Caco-2 (cell line): ENCODE data around the gene NEU2. TPM values are rescaled to one million over a fixed set of nuclear protein-coding genes. Genes with fewer than 3 reads are reported as not detected.

Experiments
- BruUV-seq: library from RNA; stranded (reverse); fragments of 400-500 nt; replicated peaks from 2 replicates; lab custom pipeline; 2021; lab: Mats Ljungman, UMichigan
- CTCF ChIA-PET: fragments of 300-600 bp; sonication (Branson Sonifier 250); formaldehyde crosslinking; loops from one replicate; lab custom pipeline; 2022; ENCODE audit warnings: antibody characterized with exemption; lab: Charles Lee
- POLR2A ChIA-PET: fragments of 300-600 bp; sonication (Branson Sonifier 250); formaldehyde crosslinking; loops from one replicate; lab custom pipeline; 2022; ENCODE audit warnings: antibody characterized with exemption; lab: Charles Lee
- DNase-seq, 2 experiments: peaks; one replicate each; pipeline versions ENCODE4 v3.0.0 to v3.0.0-alpha.2; 2020 to 2022
- H3K27me3 ChIP-seq: replicated peaks from 2 replicates; pipeline ENCODE4 v1.6.0; 2011; ENCODE audit warnings: low read length; ENCODE audit not compliant: control insufficient read depth, insufficient read depth
- H3K36me3 ChIP-seq: 2 replicates; pipeline ENCODE4 v1.5.1; 2011; ENCODE audit warnings: low read length; ENCODE audit not compliant: control insufficient read depth, insufficient read depth
- H3K4me1 ChIP-seq: fragments of 250-450 bp; sonication (Bioruptor Pico); 2 replicates; pipeline ENCODE4 v1.5.1; 2020; ENCODE audit warnings: mild to moderate bottlenecking
- H3K4me3 ChIP-seq: 2 replicates; pipeline ENCODE4 v1.5.1; 2011; ENCODE audit warnings: low read depth, mild to moderate bottlenecking, control low read depth, low read length
- H3K9me3 ChIP-seq: fragments of 250-450 bp; sonication (Bioruptor Pico); 2 replicates; pipeline ENCODE4 v1.5.1; 2020; ENCODE audit warnings: mild to moderate bottlenecking, moderate library complexity
- H3K27ac Mint-ChIP-seq: one replicate; pipeline ENCODE4 v1.8.0; 2022; ENCODE audit warnings: mixed read lengths; ENCODE audit not compliant: unreplicated experiment
- H3K27me3 Mint-ChIP-seq: one replicate; pipeline ENCODE4 v1.8.0; 2022; ENCODE audit warnings: mixed read lengths; ENCODE audit not compliant: insufficient read depth, unreplicated experiment
- H3K36me3 Mint-ChIP-seq: one replicate; pipeline ENCODE4 v1.8.0; 2022; ENCODE audit warnings: mild to moderate bottlenecking, mixed read lengths; ENCODE audit not compliant: insufficient read depth, unreplicated experiment
- H3K4me1 Mint-ChIP-seq: one replicate; pipeline ENCODE4 v1.8.0; 2022; ENCODE audit warnings: low read depth, mixed read lengths; ENCODE audit not compliant: unreplicated experiment
- H3K4me3 Mint-ChIP-seq: one replicate; pipeline ENCODE4 v1.8.0; 2022; ENCODE audit warnings: mild to moderate bottlenecking, moderate library complexity, mixed read lengths; ENCODE audit not compliant: unreplicated experiment
- H3K9me3 Mint-ChIP-seq: one replicate; pipeline ENCODE4 v1.8.0; 2022; ENCODE audit warnings: mixed read lengths; ENCODE audit not compliant: unreplicated experiment
- intact Hi-C: fragments of 100-400 bp; cut with micrococcal nuclease; formaldehyde crosslinking; loops from one replicate; pipeline ENCODE4 v1.10.0; 2022; ENCODE audit not compliant: unreplicated experiment
- total RNA-seq: library from RNA; stranded (reverse); gene quantifications from 2 replicates; pipeline ENCODE4 v1.2.3, GENCODE V29; 2022
- TF ChIP-seq, protein P1 (sequence below), 2 experiments: fragments of 200-600 bp in 1 of 2; IDR thresholded peaks; 1 replicate in 1 of 2; 2 replicates in 1 of 2; pipeline versions ENCODE4 v1.5.1 to v1.8.0; 2011 to 2022; ENCODE audit warnings: antibody characterized with exemption in 1 of 2, control low read depth in 1 of 2, inconsistent platforms in 1 of 2, low read depth in 1 of 2, low read length in 1 of 2, mild to moderate bottlenecking in 1 of 2, moderate library complexity in 1 of 2; ENCODE audit not compliant: insufficient read depth in 1 of 2, severe bottlenecking in 1 of 2, unreplicated experiment in 1 of 2

Gene NEU2
- total RNA-seq, 1 experiment from 2014 or later, result not detected

DNA sequence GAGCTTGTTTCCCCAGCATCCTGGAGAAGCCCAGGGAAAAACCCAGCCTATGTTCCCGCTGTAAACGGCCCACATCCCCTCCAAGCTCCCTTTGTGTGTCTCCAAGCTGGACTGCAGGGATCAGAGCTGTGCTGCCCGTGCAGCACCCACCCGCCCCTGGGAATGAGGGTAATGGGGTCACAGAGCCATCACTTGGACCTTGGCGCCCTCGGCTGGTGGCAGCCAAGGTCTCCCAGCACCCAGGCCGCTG, 27.0 kb downstream of the NEU2 start:
- no peaks in the 10 kb centered on the region for H3K9me3 ChIP-seq
- H3K27ac Mint-ChIP-seq, result no peak overlapping the region
- no peaks in the 10 kb centered on the region for H3K4me1 Mint-ChIP-seq
- BruUV-seq, result no TSS peak
- intact Hi-C loops, result no loop called here
- no peaks in the 10 kb centered on the region for H3K36me3 ChIP-seq
- no peaks in the 10 kb centered on the region for H3K9me3 Mint-ChIP-seq
- TF ChIP-seq, protein P1, sequence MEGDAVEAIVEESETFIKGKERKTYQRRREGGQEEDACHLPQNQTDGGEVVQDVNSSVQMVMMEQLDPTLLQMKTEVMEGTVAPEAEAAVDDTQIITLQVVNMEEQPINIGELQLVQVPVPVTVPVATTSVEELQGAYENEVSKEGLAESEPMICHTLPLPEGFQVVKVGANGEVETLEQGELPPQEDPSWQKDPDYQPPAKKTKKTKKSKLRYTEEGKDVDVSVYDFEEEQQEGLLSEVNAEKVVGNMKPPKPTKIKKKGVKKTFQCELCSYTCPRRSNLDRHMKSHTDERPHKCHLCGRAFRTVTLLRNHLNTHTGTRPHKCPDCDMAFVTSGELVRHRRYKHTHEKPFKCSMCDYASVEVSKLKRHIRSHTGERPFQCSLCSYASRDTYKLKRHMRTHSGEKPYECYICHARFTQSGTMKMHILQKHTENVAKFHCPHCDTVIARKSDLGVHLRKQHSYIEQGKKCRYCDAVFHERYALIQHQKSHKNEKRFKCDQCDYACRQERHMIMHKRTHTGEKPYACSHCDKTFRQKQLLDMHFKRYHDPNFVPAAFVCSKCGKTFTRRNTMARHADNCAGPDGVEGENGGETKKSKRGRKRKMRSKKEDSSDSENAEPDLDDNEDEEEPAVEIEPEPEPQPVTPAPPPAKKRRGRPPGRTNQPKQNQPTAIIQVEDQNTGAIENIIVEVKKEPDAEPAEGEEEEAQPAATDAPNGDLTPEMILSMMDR (IDR thresholded peaks at IDR 0.05; ENCODE audit: insufficient read depth in 1 of 2, low read depth in 1 of 2, low read length in 1 of 2, severe bottlenecking in 1 of 2, unreplicated experiment in 1 of 2), result no peak
- H3K4me1 ChIP-seq, result no peaks in the 10 kb centered on the region
- DNase-seq, result no peak
- ChIA-PET POLR2A (no interaction called here), CTCF (interaction anchor here (0.6 kb wide), 1 partner anchor 117 kb away, joined by 4 read pairs; no protein-coding TSS in a partner anchor)
- H3K27me3 ChIP-seq, result no peaks in the 10 kb centered on the region
- peaks cover 4% of the 10 kb centered on the region for H3K27me3 Mint-ChIP-seq
- H3K4me3 ChIP-seq, result no peak overlapping the region
- H3K4me3 Mint-ChIP-seq, result no peak overlapping the region
- H3K36me3 Mint-ChIP-seq, result no peaks in the 10 kb centered on the region

DNA sequence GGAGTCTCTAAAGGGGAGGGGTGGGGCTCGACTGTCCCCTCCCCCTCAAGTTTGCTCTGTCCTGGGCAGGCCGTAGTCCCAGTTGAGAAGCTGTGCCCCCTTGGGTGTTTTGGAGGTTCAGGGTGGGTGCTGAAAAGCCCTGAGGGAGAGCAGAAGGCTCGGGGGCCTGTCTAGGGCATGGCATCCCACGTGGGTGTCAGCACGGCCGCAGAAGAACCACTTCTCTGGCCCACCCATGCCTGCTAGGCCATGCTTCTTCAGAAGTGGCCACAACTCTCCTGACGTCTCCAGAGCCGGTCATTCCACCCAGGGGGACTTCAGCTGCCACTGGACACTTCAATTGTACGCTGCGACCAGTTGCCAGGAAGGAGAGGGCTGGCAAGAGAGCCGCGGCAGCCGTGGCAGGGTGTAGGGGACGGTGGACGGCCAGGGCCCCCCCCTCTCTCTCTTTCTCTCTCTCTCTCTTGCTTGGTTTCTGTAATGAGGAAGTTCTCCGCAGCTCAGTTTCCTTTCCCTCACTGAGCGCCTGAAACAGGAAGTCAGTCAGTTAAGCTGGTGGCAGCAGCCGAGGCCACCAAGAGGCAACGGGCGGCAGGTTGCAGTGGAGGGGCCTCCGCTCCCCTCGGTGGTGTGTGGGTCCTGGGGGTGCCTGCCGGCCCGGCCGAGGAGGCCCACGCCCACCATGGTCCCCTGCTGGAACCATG, 27.5 kb downstream of the NEU2 start, which contains the start of gene INPP5D:
TSS of gene INPP5D (plus strand) at position 546 of the 704 bp plus-strand sequence. CDS start at position 683, 137 bp downstream.
- H3K4me1 Mint-ChIP-seq, result no peaks in the 10 kb centered on the region
- no TSS peak for BruUV-seq
- H3K4me3 ChIP-seq, result no peak within 1 kb of the TSS
- DNase-seq, result no peak
- H3K36me3 ChIP-seq, result no peaks in the 10 kb centered on the region
- H3K36me3 Mint-ChIP-seq, result no peaks in the 10 kb centered on the region
- CTCF ChIA-PET, result interaction anchor here (0.6 to 0.7 kb wide), 2 partner anchors 117 to 228 kb away, joined by 3 to 4 read pairs; no protein-coding TSS in a partner anchor
- H3K4me1 ChIP-seq, result no peaks in the 10 kb centered on the region
- H3K27ac Mint-ChIP-seq, result no peak within 1 kb of the TSS
- TF ChIP-seq, protein P1 (IDR thresholded peaks at IDR 0.05; ENCODE audit: insufficient read depth in 1 of 2, low read depth in 1 of 2, low read length in 1 of 2, severe bottlenecking in 1 of 2, unreplicated experiment in 1 of 2), result no peak
- peaks cover 4% of the 10 kb centered on the region for H3K27me3 Mint-ChIP-seq
- H3K9me3 ChIP-seq, result no peaks in the 10 kb centered on the region
- H3K4me3 Mint-ChIP-seq, result no peak within 1 kb of the TSS
- intact Hi-C loops, result no loop called here
- H3K27me3 ChIP-seq, result no peaks in the 10 kb centered on the region
- H3K9me3 Mint-ChIP-seq, result no peaks in the 10 kb centered on the region
- POLR2A ChIA-PET, result no interaction called here

DNA sequence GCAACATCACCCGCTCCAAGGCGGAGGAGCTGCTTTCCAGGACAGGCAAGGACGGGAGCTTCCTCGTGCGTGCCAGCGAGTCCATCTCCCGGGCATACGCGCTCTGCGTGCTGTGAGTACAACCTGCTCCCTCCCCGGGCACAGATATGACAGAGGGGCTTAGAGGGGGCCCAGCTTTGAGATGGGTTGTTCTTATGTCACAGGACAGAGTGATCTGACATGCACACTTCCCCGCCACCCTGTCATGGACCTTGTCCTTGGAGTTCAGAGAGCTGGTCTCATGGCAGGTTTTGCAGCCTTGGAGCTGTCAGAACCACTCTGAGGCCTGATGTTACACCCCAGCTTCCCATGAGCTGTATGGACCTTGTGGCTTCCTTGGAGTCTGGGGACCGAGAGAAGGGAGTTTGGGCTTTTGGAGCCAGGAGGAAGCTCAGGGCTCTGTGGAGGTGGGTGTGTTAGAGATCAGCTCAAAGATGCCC, 28.1 kb downstream of the NEU2 start:
- intact Hi-C loops, result no loop called here

More for the DNA sequence above, 28.1 kb downstream of the NEU2 start:
- DNase-seq, result no peak
- Mint-ChIP-seq H3K27ac (no peak overlapping the region), H3K4me1 (no peaks in the 10 kb centered on the region), H3K4me3 (no peak overlapping the region), H3K27me3 (peaks cover 4% of the 10 kb centered on the region), H3K36me3 (no peaks in the 10 kb centered on the region), H3K9me3 (no peaks in the 10 kb centered on the region)
- ChIA-PET POLR2A (no interaction called here), CTCF (interaction anchor here (0.6 to 0.7 kb wide), 3 partner anchors 7 to 228 kb away, joined by 3 read pairs; no protein-coding TSS in a partner anchor)
- BruUV-seq, result no TSS peak
- H3K36me3 ChIP-seq, result no peaks in the 10 kb centered on the region
- H3K4me1 ChIP-seq, result no peaks in the 10 kb centered on the region
- no peaks in the 10 kb centered on the region for H3K27me3 ChIP-seq
- TF ChIP-seq, protein P1 (IDR thresholded peaks at IDR 0.05; ENCODE audit: insufficient read depth in 1 of 2, low read depth in 1 of 2, low read length in 1 of 2, severe bottlenecking in 1 of 2, unreplicated experiment in 1 of 2), result no peak
- no peak overlapping the region for H3K4me3 ChIP-seq
- H3K9me3 ChIP-seq, result no peaks in the 10 kb centered on the region
